Esophagus squamous epithelium (tissue), 4 donors: Measurements from ENCODE around the gene BEND7.

Source experiments
- POLR2A ChIP-seq, 4 donors: fragments of 450-650 bp; IDR thresholded peaks; one replicate each; pipeline ENCODE4 v1.6.1; 2017; ENCODE audit warnings: antibody characterized with exemption in 4 of 4, mild to moderate bottlenecking in 4 of 4, moderate library complexity in 3 of 4
- TF ChIP-seq, protein P1 (sequence below), 6 experiments: fragments of 450-650 bp in 4 of 6; fragments of 200-600 bp in 2 of 6; sonication (generic) in 2 of 6; IDR thresholded peaks; one replicate each; pipeline ENCODE4 v1.5.1; 2016 to 2019; ENCODE audit warnings: antibody characterized with exemption in 6 of 6, mild to moderate bottlenecking in 4 of 6, moderate library complexity in 4 of 6

DNA sequence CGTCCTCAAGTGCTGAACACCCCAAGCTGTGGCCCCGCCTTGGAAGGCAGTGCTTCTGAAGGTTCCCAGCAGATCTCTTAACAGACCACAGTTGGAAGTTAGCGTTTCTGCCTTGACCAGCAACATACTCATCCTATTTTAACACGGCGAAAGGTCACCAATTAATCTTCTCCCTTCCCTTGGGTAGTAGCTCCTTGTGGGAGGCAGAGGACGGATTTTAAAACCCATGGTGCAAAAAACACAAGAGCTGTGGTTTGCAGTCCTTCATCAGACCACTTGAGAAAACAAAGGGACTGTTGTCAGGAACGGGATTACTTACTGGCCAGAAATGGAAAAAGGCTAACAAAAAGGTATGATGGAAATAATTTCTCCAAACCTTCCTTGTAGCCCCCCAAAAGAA lies 87.3 kb downstream of the BEND7 start:
- TF ChIP-seq, protein P1, sequence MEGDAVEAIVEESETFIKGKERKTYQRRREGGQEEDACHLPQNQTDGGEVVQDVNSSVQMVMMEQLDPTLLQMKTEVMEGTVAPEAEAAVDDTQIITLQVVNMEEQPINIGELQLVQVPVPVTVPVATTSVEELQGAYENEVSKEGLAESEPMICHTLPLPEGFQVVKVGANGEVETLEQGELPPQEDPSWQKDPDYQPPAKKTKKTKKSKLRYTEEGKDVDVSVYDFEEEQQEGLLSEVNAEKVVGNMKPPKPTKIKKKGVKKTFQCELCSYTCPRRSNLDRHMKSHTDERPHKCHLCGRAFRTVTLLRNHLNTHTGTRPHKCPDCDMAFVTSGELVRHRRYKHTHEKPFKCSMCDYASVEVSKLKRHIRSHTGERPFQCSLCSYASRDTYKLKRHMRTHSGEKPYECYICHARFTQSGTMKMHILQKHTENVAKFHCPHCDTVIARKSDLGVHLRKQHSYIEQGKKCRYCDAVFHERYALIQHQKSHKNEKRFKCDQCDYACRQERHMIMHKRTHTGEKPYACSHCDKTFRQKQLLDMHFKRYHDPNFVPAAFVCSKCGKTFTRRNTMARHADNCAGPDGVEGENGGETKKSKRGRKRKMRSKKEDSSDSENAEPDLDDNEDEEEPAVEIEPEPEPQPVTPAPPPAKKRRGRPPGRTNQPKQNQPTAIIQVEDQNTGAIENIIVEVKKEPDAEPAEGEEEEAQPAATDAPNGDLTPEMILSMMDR (IDR thresholded peaks at IDR 0.05) = no peak
- no peak for TF ChIP-seq POLR2A (IDR thresholded peaks at IDR 0.05)
